ENCODE results near the gene RASA2.
A peak's percentile ranks its signal among the peaks of the same experiment; 100 is the strongest.

RASA2 gene

GRCh38 chr3:141546081-141546480 is 59.3 kb downstream of the RASA2 start:
- FAIRE-seq (no peak), DNase-seq (ENCODE audit: insufficient read length, low spot score) (no peak)
- TF ChIP-seq POLR2A (IDR thresholded peaks at IDR 0.05; ENCODE audit: low read depth, low read length), result no peak

DNA sequence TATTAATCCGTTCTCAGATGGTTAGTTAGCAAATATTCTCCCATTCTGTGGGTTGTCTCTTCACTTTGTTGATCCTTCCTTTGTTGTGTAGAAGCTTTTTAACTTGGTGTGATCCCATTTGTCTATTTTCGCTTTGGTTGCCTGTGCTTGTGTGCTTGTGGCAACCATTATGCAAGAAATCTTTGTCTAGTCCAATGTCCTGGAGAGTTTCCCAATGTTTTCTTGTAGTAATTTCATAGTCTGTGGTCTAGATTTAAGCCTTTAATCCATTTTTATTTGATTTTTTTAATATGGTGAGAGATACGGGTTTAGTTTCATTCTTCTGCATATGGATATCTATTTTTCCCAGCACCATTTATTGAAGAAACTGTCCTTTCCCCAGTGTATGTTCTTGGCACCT is 59.8 kb downstream of the RASA2 start:
- DNase-seq (ENCODE audit: insufficient read length, low spot score), result no peak
- no peak for TF ChIP-seq POLR2A (IDR thresholded peaks at IDR 0.05; ENCODE audit: low read depth, low read length)
- FAIRE-seq, result no peak

GRCh38 chr3:141547791-141548190 is 61.0 kb downstream of the RASA2 start:
- no peak for TF ChIP-seq POLR2A (IDR thresholded peaks at IDR 0.05; ENCODE audit: low read depth, low read length)
- FAIRE-seq (no peak), DNase-seq (ENCODE audit: insufficient read length, low spot score) (no peak)

DNA sequence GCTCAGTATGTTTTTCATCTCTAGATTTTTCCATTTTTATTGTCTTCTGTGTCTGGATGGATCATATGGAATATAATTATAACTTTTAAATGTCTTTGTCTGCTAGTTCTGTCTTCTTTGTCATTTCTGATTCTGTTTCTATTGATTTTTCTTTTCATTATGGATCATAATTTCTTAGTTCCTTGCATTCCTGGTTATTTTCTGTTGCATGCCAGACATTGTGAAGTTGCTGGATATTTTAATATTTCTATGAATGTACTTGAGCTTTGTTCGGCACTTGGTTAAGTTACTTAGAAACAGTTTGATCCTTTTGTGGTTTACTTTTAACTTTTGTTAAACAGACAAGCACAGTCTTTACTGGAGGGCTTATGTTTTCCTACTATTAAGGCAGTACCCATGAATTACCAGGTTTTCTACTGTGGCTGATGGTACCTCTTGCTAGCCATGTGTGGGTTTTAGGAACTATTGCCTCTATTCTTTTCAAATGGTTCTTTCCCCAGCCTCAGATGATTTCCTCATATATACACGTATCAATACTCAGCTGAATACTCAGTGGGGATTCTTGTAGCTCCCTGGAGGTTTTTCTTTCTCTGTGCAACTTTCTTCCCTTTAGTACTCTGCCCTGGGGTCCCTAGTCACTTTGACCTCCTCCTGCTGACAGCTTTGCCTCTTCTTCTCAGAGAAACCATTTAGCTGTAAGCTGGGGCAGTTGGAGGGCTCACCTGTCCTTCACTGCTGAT is 64.3 kb downstream of the RASA2 start:
- FAIRE-seq, result no peak
- DNase-seq (ENCODE audit: insufficient read length, low spot score), result no peak
- TF ChIP-seq POLR2A (IDR thresholded peaks at IDR 0.05; ENCODE audit: low read depth, low read length), result no peak

GRCh38 chr3:141552440-141552991 is 65.7 kb downstream of the RASA2 start:
- DNase-seq (ENCODE audit: insufficient read length, low spot score), result no peak
- FAIRE-seq, result peak; percentile 64
- no peak for TF ChIP-seq POLR2A (IDR thresholded peaks at IDR 0.05; ENCODE audit: low read depth, low read length)

DNA sequence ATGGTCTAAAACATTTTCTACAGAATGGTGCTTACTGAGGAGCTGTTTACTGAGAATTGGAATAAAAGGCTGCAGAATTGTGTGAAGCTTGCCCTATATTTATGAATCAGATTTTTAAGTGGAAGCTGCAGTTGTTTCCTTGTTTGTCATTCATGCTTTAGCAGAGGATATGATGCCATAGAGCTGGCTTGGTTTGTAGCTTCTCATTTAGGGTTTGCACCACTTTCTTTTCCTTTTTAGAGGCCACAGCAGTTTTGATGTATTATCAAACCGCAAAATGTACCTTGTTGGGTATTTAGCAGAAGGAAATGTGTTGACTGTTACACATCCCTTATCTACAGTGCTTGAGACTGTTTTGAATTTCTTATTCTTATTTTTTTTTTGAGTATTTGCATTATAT is 66.2 kb downstream of the RASA2 start:
- TF ChIP-seq POLR2A (IDR thresholded peaks at IDR 0.05; ENCODE audit: low read depth, low read length), result no peak
- DNase-seq (ENCODE audit: insufficient read length, low spot score) (no peak), FAIRE-seq (no peak)

- no peak for DNase-seq (ENCODE audit: insufficient read length, low spot score)
- TF ChIP-seq POLR2A (IDR thresholded peaks at IDR 0.05; ENCODE audit: low read depth, low read length), result no peak
- FAIRE-seq, result no peak
These were observed 69.2 kb downstream of the RASA2 start for GRCh38 chr3:141556034-141556433.

- FAIRE-seq (no peak), DNase-seq (ENCODE audit: insufficient read length, low spot score) (no peak)
These were observed 71.3 kb downstream of the RASA2 start for GRCh38 chr3:141557961-141558706.

DNA sequence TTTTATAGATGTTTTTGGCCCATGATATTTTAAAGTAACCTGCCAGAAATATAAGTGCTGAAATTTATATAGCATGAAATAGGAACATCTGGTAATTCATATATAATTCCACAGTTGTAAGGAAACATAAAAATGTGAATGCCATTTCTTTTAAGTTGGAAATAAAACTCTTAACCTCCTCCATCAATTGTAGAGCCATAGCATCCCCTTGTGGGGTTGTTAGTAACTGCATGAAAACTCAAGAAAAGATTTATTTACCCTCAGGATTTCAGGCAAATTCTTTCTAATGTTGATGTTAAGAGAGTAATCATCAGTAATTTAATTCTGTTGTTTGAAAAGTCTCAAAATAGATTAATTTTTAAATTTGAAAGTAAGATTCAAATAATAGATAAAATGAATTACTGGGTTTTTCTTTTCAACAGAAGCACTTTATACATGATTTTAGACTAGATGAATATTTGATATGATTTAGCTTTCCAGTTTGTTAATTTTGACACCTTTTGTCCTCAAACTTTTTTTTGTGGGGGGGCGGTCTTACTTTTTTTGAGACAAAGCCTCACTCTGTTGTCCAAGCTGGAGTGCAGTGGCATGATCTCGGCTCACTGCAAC is 74.7 kb downstream of the RASA2 start:
- no peak for TF ChIP-seq POLR2A (IDR thresholded peaks at IDR 0.05; ENCODE audit: low read depth, low read length)
- FAIRE-seq, result peak; percentile 57
- DNase-seq (ENCODE audit: insufficient read length, low spot score), result no peak

More at GRCh38 chr3:141557961-141558706, 71.3 kb downstream of the RASA2 start:
- no peak for TF ChIP-seq POLR2A (IDR thresholded peaks at IDR 0.05; ENCODE audit: low read depth, low read length)

GRCh38 chr3:141564241-141564640 is 77.4 kb downstream of the RASA2 start:
- no peak for DNase-seq (ENCODE audit: insufficient read length, low spot score)
- TF ChIP-seq POLR2A (IDR thresholded peaks at IDR 0.05; ENCODE audit: low read depth, low read length), result no peak
- peak; percentile 75 for FAIRE-seq

DNA sequence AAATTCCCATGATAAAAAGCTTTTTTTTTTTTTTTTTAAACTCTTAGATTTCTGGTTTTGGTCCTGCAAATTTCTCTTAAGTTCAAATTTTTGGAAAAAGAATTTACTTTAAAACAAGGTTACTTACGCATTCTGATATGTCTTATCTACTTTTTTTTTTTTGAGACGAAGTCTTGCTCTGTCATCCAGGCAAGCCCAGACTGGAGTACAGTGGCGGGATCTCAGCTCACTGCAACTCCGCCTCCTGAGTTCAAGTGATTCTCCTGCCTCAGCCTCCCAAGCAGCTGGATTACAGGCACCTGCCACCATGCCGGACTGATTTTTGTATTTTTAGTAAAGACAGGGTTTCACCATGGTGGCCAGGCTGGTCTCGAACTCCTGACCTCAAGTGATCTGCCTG is 83.2 kb downstream of the RASA2 start:
- no peak for DNase-seq (ENCODE audit: insufficient read length, low spot score)
- no peak for TF ChIP-seq POLR2A (IDR thresholded peaks at IDR 0.05; ENCODE audit: low read depth, low read length)
- no peak for FAIRE-seq

GRCh38 chr3:141575879-141576743 is 89.3 kb downstream of the RASA2 start:
- FAIRE-seq (peak; percentile 53), DNase-seq (ENCODE audit: insufficient read length, low spot score) (no peak)
- no peak for TF ChIP-seq POLR2A (IDR thresholded peaks at IDR 0.05; ENCODE audit: low read depth, low read length)

DNA sequence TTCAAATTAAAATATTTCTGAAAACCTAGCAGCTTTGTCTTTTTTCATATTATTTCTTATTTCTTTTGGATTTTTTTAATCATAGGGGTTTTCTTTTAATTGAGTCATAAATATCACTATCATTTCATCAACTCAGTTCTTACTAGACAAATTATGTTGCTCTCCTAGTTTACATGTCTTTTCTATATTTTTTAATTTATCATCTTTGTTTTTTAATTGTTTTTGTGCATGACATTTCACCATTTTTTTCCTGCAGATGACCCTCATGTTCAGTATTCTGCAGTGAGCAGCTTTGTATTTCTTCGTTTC is 89.9 kb downstream of the RASA2 start:
- no peak for FAIRE-seq
- TF ChIP-seq POLR2A (IDR thresholded peaks at IDR 0.05; ENCODE audit: low read depth, low read length), result no peak
- DNase-seq (ENCODE audit: insufficient read length, low spot score), result no peak

All from H54 (cell line).